ENCODE data around the gene FRYL. TPM values are rescaled to one million over a fixed set of nuclear protein-coding genes. Genes with fewer than 3 reads are reported as not detected.
"Not testable (repeated sequence)": the region's sequence is repeated elsewhere in the genome, so short reads cannot be mapped to it uniquely, and the experiment has no call there.

Gene FRYL
- total RNA-seq, 1 experiment from 2014 or later = 29.9 TPM

- DNase-seq (no peak), ATAC-seq (no peak)
- no peak overlapping the region for H3K4me3 ChIP-seq (ENCODE audit: low read length)
- no peaks in the 10 kb centered on the region for H3K9me3 ChIP-seq (ENCODE audit: low read length)
- no peaks in the 10 kb centered on the region for H3K36me3 ChIP-seq (ENCODE audit: low read depth, low read length)
- no peak overlapping the region for H2AFZ ChIP-seq (ENCODE audit: low read length)
- intact Hi-C loops (cut with micrococcal nuclease) = no loop called here
- no TSS peak for BruUV-seq (replicated peaks)
- no peaks in the 10 kb centered on the region for H3K9me2 ChIP-seq (replicated peaks; ENCODE audit: low read length)
- no peak overlapping the region for H3K9ac ChIP-seq (ENCODE audit: low read length)
- POLR2A ChIA-PET (ENCODE audit: unreplicated experiment) = no interaction called here
- H3F3A ChIP-seq (ENCODE audit: low read length, unreplicated experiment) = no peaks in the 10 kb centered on the region
- H3K4me2 ChIP-seq (ENCODE audit: low read length) = no peak overlapping the region
- H3K27ac ChIP-seq (ENCODE audit: low read length) = no peak overlapping the region
- CTCF ChIA-PET = no interaction called here
- peaks cover 23% of the 10 kb centered on the region for H3K4me1 ChIP-seq (ENCODE audit: insufficient read depth, low read length)
- H3K79me2 ChIP-seq (ENCODE audit: low read length) = peaks cover 75% of the 10 kb centered on the region
- H4K20me1 ChIP-seq (ENCODE audit: low read length) = no peaks in the 10 kb centered on the region
- TF ChIP-seq EZH2phosphoT487 (IDR thresholded peaks at IDR 0.05; ENCODE audit: borderline replicate concordance, low read length) (no peak), CTCF (conservative IDR thresholded peaks at IDR 0.05; ENCODE audit: low read depth, low read length) (no peak), EZH2 (IDR thresholded peaks at IDR 0.05; ENCODE audit: low read length, unreplicated experiment) (no peak)
- no peaks in the 10 kb centered on the region for H3K27me3 ChIP-seq (ENCODE audit: low read length)
Observed at GRCh38 chr4:48722509-48723446, 57.3 kb downstream of the FRYL start.

- ATAC-seq (no peak), DNase-seq (no peak)
- H3K36me3 ChIP-seq (ENCODE audit: low read depth, low read length) = no peaks in the 10 kb centered on the region
- H3F3A ChIP-seq (ENCODE audit: low read length, unreplicated experiment) = no peaks in the 10 kb centered on the region
- no peak overlapping the region for H3K9ac ChIP-seq (ENCODE audit: low read length)
- H4K20me1 ChIP-seq (ENCODE audit: low read length) = no peaks in the 10 kb centered on the region
- H3K27ac ChIP-seq (ENCODE audit: low read length) = no peak overlapping the region
- no peaks in the 10 kb centered on the region for H3K27me3 ChIP-seq (ENCODE audit: low read length)
- peaks cover 60% of the 10 kb centered on the region for H3K79me2 ChIP-seq (ENCODE audit: low read length)
- CTCF ChIA-PET = no interaction called here
- H3K4me1 ChIP-seq (ENCODE audit: insufficient read depth, low read length) = 0 out of 2 replicates have a peak, but pooled peaks cover under 1% of the 10 kb centered on the region
- no peaks in the 10 kb centered on the region for H3K9me3 ChIP-seq (ENCODE audit: low read length)
- no TSS peak for BruUV-seq (replicated peaks)
- TF ChIP-seq EZH2phosphoT487 (IDR thresholded peaks at IDR 0.05; ENCODE audit: borderline replicate concordance, low read length) (no peak), EZH2 (IDR thresholded peaks at IDR 0.05; ENCODE audit: low read length, unreplicated experiment) (no peak), CTCF (conservative IDR thresholded peaks at IDR 0.05; ENCODE audit: low read depth, low read length) (no peak)
- H3K4me3 ChIP-seq (ENCODE audit: low read length) = no peak overlapping the region
- H3K4me2 ChIP-seq (ENCODE audit: low read length) = no peak overlapping the region
- POLR2A ChIA-PET (ENCODE audit: unreplicated experiment) = no interaction called here
- intact Hi-C loops (cut with micrococcal nuclease) = no loop called here
- H2AFZ ChIP-seq (ENCODE audit: low read length) = no peak overlapping the region
- H3K9me2 ChIP-seq (replicated peaks; ENCODE audit: low read length) = no peaks in the 10 kb centered on the region
Observed at GRCh38 chr4:48720459-48720858, 59.6 kb downstream of the FRYL start.

GRCh38 chr4:48718818-48719465, 61.1 kb downstream of the FRYL start:
- no peaks in the 10 kb centered on the region for H3K27me3 ChIP-seq (ENCODE audit: low read length)
- H3K9me3 ChIP-seq (ENCODE audit: low read length) = no peaks in the 10 kb centered on the region
- no peaks in the 10 kb centered on the region for H3F3A ChIP-seq (ENCODE audit: low read length, unreplicated experiment)
- TF ChIP-seq EZH2phosphoT487 (IDR thresholded peaks at IDR 0.05; ENCODE audit: borderline replicate concordance, low read length) = no peak
- TF ChIP-seq EZH2 (IDR thresholded peaks at IDR 0.05; ENCODE audit: low read length, unreplicated experiment) = no peak
- no peak for TF ChIP-seq CTCF (conservative IDR thresholded peaks at IDR 0.05; ENCODE audit: low read depth, low read length)
- no peaks in the 10 kb centered on the region for H4K20me1 ChIP-seq (ENCODE audit: low read length)
- H3K4me1 ChIP-seq (ENCODE audit: insufficient read depth, low read length) = no peaks in the 10 kb centered on the region
- H3K4me3 ChIP-seq (ENCODE audit: low read length) = no peak overlapping the region
- DNase-seq (no peak), ATAC-seq (no peak)
- H3K27ac ChIP-seq (ENCODE audit: low read length) = no peak overlapping the region
- no peaks in the 10 kb centered on the region for H3K9me2 ChIP-seq (replicated peaks; ENCODE audit: low read length)
- no peak overlapping the region for H3K4me2 ChIP-seq (ENCODE audit: low read length)
- intact Hi-C loops (cut with micrococcal nuclease) = no loop called here
- ChIA-PET CTCF (no interaction called here), POLR2A (ENCODE audit: unreplicated experiment) (no interaction called here)
- no TSS peak for BruUV-seq (replicated peaks)
- H3K9ac ChIP-seq (ENCODE audit: low read length) = no peak overlapping the region
- H2AFZ ChIP-seq (ENCODE audit: low read length) = no peak overlapping the region
- H3K79me2 ChIP-seq (ENCODE audit: low read length) = peaks cover 46% of the 10 kb centered on the region
- H3K36me3 ChIP-seq (ENCODE audit: low read depth, low read length) = no peaks in the 10 kb centered on the region

GRCh38 chr4:48716285-48716684, 63.8 kb downstream of the FRYL start:
- H2AFZ ChIP-seq (ENCODE audit: low read length); H3K4me1 ChIP-seq (ENCODE audit: insufficient read depth, low read length); H3K36me3 ChIP-seq (ENCODE audit: low read depth, low read length); POLR2A ChIA-PET (ENCODE audit: unreplicated experiment); H3K9me2 ChIP-seq (replicated peaks; ENCODE audit: low read length); H3K27me3 ChIP-seq (ENCODE audit: low read length); intact Hi-C loops (cut with micrococcal nuclease); H3K27ac ChIP-seq (ENCODE audit: low read length); H3F3A ChIP-seq (ENCODE audit: low read length, unreplicated experiment); H4K20me1 ChIP-seq (ENCODE audit: low read length); H3K4me3 ChIP-seq (ENCODE audit: low read length); H3K4me2 ChIP-seq (ENCODE audit: low read length); ATAC-seq; CTCF ChIA-PET; H3K9ac ChIP-seq (ENCODE audit: low read length); BruUV-seq (replicated peaks); DNase-seq; H3K9me3 ChIP-seq (ENCODE audit: low read length): not testable (repeated sequence)
- H3K79me2 ChIP-seq (ENCODE audit: low read length) = peaks cover 22% of the 10 kb centered on the region

All from PC-3 (cell line).